Measurements from ENCODE around the gene RPL23.

RPL23 gene

DNA sequence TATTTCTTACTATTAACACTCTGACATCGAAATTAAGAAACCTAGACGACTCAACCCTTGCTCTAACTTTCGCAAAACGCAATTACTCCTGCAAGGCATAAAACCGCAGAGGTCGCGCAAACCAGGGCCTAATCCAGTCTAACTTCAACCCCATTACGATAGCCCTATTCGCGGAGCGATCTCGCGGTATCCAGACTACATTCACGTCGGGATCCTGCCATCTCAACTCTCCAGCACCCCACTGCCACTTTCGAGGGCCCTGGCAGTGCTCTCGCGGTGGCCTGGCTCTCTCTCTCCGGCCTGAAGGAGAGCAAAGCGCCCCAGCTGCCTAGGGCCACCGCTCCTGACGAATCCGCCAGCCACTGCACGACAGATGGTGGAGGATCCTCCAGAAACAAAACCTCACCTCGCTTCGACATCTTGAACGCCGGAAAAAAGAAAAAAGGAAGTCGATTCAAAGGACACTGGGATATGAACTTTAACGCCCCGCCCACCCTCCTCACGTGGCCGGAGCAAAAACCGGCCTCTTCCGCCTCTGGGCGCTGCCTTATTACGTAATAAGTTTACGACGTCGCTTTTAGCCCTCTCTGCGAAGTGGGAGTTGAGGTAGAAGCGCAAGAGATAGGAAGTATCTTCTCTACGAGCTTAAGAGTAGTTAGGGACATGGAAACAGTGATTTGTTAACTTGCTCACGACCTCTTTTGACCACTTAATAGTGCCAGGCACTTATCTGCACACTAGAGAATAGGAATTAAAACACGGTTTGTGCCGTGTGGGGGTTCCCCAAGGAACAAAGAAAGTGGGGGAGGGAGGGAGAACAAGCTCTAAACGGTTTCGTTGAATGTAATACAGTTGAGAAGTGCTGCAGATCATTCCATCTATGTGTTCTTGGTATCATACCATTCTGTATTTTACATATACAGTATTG lies at the start of gene RPL23:
TSS of gene RPL23 (minus strand) at position 430 of the 928 bp plus-strand sequence. CDS start at position 419, 11 bp downstream.
- DNase-seq, result peak; percentile 94

DNA sequence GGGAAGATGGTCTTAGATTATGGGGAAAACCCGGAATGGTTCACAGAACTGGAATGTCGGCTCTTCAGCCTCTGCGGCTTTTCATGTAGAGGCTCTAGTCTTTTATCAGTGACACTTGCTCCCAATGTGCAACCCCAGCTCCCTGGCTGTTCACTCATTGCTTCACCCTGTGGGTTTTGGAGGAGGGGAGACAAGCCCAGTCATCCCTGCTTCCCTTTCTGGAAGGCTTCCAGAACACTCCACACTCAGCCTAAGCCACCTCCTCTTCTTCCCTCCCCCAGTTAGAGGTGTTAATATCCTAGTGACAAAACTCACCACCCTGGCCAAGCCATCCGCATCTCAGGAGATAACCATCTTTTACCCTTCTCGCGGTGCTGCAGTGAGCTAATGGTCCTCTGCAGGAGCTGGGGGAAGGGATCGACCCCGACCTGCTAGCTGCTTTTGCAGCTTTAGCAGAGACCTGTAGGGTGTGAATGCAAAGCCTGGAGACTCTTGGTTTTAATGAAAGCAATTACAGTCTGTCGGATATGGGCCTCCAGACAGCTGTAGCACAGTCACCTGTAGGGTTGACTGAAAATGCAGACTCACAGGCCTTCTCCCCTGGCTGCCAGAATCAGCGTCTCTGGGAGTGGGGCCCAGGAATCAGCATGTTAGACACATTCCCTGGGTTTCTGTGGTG lies 47.6 kb upstream of the RPL23 start:
- peak; percentile 98 for DNase-seq

DNA sequence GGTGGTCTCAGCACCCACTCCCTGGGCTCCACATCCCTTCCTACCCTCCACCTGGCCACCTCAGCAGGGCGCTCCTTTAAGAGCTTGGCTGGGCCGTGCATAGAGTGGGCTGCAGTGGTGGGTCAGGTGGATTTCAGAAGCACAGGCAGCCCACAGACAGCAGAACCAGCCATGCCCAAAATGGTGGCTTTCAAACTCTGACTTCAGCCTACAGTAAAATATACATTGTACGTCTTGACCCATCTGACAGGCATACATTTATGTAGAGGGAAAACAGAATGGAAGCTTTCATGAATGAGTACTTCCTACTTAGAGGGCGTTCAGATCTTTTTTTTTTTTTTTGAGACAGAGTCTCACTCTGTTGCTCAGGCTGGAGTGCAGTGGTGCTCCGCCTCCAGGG lies 45.9 kb upstream of the RPL23 start:
- DNase-seq, result peak; percentile 39

DNA sequence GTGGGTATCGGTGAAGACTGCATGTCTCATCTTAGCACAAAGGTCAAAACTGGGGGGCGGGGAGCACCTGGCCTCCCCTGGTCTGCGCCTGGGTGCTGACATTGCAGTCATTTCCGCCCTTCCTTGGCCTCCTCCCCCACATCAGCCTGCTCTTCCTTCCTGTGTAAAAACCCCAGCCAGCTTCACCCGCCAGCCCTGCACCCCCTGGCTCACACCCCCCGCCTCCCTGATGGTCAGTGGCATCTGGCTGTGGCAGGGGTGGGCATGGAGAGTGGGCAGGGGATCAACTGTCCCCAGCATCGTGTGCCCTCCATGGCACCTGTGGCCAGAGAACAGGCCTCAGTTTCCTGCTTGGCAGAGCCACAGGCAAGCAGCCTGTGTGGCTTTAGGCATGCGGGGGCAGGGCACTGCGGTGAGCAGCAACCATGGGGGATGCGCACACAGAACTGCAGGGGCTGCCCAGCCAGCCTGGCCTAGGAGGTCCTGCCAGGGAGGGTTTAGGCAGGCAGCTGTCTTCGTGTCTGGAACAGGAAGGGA lies 45.4 kb upstream of the RPL23 start:
- DNase-seq, result peak; percentile 87

DNA sequence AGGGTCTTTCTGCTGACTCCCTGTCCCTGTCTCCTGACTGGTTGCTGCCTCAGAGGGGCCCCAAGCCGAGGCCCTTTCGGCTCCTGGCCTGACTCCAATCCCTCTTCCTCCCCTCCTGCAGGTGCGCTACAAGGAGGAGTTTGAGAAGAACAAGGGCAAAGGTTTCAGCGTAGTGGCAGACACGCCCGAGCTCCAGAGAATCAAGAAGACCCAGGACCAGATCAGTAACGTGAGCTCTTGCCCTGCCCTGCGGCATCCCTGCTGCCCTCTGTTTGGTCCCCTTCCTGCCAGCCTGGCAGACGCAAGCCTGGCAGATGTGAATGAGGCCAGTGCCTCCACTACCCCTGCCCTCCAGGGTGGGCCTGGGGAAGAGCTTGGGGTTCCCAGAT lies 44.8 kb upstream of the RPL23 start:
- DNase-seq, result peak; percentile 62

DNA sequence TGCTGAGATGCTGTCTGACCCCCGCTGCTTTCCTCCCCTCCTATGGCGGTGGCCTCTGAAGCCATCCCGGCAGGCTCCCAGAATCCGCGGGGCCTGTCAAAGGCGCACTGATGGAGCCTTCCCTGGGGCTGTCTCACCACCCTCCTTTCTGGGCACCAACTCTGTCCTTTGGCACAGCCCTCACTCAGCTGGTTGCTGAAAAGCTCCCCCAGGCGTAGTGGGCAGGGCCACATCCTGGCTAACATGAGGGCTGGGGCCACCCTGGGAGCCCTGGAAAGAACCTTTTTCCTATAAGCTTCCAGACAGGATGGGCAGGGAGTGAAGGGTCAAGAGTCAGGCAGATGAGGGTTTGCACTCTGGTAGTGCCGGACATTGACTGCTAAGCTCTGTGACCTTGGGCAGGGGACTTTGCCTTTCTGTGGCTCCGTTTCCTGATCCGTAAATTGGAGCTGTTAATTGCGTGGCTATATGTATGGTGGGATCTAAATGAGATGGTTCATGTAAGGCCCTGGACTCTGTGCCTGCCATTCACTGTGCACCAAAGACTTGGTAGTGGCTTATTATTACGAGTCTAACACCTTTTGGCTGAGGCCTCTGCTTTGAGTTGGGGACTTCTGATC lies 44.3 kb upstream of the RPL23 start:
- DNase-seq, result no peak

DNA sequence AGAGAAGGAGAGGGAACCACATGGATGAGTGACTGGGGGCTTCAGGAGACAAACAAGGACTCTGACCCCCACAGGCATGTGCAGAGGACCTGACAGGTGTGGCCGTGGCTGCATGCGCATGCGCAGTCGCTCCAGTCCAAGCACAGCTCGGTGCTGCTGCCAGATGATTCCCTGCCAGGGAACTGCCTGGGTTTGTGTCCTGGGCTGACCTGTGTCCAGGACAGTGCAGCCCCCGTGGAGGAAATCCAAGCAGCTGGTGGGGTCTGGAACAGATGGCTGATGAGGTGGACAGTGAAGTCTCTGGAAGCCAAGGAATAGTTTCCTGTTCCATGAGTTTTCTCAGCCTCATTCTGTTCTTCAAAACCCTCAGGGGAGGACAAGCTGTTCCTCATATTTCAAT lies 43.7 kb upstream of the RPL23 start:
- DNase-seq, result no peak

DNA sequence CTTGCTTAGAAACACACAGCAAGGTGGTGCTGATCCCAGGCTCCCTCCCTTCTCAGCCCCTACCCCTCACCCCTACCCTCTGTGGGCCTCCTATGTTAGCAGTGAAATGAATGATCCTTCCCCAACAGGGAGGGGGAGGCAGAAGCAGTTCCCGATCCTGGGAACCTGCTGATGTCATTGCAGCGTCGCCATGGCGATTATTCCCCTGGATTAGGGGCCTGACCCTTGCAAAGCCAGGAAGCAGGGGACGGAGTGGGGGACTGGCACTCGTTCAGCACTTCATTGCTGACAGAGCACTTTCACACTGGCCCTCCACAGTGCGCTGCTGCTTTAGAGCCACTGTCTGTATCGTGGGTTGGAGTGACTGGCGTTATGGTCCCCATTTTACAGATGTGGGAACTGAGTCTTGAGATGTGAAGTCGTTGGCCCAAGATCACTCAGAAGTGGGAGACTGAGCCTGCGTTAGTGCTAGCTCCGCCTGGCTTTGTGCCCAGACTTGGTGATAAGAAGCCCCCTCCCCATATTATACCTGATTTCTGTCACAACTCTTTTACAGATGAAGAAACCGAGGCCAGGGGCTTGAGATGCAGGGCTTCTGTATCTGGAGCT lies 42.9 kb upstream of the RPL23 start:
- DNase-seq, result no peak

DNA sequence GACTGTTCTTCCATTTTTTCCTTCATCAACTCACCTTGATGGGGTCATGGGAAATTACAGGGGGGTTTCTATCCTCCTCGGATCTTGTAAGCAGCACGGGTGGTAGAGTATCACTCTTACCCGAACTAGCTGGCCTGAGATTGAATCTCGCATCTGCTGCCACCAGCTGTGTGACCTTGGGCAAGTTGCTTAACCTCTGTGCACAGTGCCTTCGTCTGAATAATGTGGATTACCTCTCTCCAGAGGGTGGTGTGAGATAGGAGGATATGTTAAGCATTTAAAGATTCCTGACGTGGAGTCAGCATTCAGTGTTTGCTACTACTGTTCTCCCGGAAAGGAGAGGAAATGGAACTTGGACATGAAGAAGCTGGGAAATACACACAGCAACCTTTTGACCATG lies 40.8 kb upstream of the RPL23 start:
- DNase-seq, result no peak

DNA sequence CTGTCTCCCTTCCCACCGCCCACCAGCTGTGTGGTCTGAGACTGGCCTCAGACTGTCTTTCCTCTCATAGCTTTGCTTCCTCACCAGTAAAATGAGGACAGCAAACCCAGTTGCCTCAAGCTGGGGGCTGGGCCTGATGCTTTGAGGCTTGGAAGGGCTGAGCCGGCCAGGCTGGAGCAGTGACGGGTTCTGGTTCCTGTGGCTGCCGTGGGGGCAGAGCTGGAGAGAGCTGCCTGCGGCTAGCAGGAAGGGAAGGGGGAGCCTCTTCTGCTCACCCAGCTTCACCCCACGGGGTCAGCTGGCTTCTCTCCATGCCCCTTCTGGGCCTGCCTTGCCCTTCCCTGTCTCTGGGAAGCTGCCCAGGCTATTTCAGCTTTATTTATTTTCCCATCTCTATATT lies 40.1 kb upstream of the RPL23 start:
- peak; percentile 62 for DNase-seq

DNA sequence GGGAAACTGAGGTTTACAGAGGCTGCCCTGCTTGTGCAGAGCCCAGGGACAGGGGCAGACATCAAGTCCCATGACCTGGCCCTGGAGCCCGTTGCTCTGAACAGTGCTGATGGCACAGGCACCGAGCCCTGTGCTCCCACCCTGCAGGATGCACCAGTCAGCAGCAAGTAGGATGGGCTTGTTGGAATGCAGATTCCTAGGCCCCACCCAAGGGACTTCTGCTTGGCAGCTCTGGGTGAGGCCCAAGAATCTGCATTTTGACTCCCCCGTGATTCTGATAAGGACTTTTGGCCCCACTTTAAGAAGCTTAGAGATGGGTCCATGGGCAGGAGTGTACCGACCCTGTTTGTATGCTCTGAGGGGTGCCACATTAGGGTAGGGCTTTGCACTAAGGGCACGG lies 39.6 kb upstream of the RPL23 start:
- DNase-seq, result no peak

DNA sequence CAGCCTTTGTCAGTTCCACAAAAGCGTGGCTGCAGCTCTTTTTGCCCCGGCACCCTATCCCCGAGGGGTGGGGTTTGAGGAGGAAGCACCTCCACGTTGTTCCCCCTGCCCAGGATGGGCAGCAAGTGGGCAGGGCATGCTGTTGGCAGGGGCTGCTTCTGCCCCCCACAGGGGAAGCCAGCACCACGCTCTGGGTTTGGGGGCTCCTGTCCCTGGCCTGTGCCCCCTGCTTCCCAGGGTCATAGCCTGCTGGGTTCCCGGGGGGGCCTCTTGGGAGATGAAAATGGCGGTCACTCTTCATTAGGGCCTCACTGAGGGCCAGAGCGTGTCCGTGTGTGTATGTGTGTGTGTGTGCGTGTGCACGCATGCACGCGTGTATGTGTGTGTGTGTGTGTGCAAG lies 39.1 kb upstream of the RPL23 start:
- DNase-seq, result no peak

DNA sequence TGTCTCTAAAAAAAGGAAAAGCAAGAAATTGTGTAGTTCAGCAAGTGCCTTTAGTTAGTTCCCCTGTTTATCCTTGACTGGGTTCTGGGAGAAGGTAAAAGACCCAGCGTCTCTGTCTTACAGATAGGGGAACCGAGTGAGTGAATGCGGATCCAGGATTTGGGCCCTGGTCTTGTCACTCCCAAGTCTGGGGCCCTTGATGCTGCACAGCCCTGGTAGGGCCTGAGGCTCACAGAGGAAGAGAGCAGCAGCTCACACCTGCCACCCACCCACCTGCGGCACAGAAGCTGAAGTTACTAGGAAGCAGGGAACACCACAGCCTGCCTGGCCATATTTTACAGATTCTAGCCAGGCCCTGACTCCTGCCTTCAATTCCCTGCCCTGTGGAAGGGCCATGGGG lies 38.6 kb upstream of the RPL23 start:
- no peak for DNase-seq

DNA sequence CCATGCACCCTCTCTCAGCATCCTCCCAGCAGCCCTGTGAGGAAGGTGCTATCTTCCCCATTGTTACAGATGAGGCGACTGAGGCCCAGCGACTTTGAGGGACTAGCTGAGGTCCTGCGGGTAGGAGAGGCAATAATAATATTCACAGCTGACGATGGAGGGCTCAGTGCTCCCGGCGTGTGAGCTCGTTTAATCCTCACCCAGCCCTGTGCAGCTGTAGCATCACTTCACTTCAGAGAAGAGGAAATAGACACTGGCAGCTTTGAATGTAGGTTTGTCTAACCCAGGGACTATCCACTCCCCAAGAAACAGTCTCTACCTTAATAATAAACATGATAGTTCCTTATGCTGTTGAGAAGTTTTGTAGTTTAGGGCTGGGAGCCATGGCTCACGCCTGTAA lies 37.9 kb upstream of the RPL23 start:
- no peak for DNase-seq

DNA sequence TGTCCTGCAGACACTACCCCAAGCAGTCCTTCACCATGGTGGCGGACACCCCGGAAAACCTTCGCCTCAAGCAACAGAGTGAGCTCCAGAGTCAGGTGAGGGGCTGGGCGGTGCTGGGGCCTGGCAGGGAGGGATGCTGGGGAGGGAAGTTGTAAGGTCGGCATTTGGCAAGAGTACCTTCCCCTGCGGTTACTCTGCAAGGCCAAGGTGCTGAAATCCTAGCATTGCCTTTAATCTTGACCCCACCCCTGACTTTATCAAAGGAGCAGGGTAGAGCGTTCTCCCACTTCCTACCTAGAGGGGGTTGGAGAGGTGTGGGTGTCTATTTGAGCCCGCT lies 36.9 kb upstream of the RPL23 start:
- DNase-seq, result no peak

DNA sequence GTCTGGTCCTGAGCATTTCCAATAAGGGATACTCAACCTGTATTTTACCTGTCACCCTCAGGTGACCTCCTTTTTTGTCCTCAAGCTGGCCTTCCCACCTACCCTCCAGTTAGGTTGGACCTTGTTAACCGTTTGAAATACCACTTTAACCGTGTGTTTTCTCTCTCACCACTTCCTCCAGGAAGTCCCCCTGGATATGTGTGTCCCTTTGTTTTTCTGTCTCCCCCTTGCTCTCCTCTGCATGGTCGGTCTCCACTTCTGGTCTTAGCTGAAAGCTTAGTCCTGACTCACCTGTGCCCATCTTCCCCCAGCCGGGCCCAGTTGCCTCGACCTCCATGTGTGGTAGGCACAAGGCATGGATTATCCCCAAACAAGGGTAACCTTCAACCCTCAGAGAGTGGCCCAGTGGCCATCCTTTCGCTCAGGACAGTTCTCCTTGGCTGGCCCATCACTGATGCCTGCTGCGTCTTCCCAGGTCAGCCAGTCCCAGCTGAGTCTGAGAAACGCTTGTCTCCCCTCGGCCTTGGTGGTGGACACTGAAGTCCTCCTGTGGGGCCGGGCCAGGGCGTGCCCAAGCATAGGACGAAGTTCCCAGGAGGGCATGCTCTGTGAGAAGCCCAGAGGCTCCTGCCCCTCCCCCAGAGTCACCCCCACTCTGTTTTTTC lies 36.4 kb upstream of the RPL23 start:
- no peak for DNase-seq

DNA sequence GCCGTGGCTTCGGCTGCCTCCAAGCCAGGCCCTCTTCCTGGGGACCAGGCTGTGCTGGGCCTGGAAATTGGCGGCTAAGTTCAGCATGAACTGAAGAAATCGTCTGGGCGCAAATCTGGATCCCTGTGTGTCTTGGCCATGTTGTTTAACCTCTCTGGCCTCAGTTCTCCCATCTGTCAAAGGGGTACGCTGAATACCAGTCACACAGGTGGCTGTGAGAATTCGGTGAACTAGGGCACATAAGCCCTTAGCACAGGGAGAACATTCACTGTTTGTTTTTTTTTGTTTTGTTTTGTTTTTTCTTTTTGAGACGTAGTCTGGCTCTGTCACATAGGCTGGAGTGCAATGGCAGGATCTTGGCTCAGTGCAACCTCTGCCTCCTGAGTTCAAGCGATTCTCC lies 35.3 kb upstream of the RPL23 start:
- DNase-seq, result no peak

DNA sequence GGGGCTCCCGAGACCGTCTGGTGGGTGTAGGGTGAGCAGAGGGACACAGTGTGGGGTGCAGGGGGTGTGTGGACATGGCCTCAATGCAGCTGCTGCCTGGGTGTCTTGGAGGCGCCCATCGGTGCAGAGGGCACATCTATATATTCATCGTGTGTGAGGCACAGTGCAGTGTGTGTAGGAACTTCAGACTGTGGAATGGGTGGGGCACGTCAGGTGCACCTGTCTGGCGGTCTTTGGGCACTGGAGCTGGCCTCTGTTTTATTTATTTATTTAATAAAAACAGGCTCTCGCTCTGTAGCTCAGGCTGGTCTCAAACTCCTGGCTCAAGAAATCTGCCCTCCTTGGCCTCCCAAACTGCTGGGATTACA lies 33.1 kb upstream of the RPL23 start:
- DNase-seq, result no peak

DNA sequence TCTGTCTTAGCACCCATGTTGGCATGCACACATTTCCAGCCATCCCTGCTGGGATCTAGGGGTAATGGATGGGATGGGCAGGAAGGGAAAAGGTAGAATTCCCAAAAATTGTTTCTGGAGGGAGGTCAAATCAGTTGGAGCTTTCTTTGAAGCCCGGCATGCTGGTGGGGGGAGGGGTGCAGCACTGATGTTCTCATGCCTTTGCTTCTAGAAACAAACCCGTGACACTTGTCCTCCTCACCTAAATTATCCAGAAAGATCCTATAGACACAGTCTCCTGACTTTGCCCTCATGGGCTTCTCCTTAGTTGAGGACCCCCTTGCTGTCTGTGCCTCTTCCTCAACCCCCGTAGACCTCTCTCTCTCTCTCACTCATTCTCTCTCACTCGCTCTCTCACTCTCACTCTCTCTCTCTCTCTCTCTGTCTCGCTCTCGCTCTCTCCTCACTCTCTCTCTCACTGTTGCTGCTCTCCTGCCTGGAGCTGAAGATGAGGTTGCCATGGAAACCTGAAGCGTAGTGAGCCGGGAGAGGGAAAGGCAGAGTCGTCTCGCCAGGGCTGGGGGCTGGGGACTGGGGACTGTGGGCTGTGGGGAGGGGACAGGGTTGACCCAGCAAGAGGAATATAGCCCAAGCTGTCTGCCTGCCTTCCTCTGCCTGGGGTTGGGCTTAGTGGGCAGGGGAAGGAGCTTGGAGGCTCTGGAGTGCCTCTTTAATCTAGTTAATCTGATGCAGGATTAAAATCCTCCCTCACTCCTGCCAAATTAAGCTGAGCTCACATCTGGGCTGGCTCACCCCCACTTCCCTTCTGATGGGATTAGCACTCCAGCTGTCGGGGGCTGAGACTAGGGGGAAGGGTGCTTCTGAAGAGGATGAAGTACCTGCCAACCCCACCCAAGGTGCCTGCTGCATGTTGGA lies 32.5 kb upstream of the RPL23 start:
- no peak for DNase-seq

DNA sequence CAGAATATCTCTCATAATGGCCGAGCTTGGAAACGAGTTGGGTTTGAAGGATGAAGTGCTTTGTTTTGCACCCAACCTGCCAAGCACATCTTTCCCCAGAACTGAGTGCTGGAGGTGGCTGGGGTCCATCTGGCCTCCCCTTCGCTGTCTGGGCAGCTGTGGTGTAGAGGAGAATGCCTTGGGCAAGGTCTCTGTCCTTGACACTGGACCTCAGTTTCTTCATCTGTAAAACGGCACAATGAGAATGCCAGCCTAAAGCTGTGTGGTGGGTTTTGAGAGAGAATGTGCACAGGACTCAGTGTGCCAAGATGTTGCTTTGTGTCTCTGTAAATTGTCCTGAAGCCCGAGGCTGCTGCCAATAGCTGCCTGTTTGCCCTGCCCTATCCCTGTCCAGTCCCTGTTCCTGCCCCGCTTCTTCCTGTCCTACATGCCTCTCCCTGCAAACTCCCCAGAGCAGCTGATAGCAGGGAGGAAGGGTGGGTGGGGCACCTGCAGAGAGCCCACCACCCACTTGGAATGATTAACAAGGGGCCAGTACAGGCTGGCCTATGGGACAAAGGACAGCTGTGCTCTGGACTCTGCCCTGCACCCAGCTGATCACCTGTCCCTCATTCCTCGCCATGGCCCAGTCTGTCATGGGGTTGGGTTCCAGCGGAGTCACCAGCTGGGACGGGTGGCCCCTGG lies 31.7 kb upstream of the RPL23 start:
- no peak for DNase-seq

Data from GF-D8 (cell line).